IMR-90 (cell line): Measurements from ENCODE around the gene RAB12. TPM values are rescaled to one million over a fixed set of nuclear protein-coding genes. Genes with fewer than 3 reads are reported as not detected.

Source experiments
- ATAC-seq: fragments of 200-7000 bp; cut with Tn5 transposase; 2 replicates; pipeline ENCODE4 v1.9.1; 2020; ENCODE audit warnings: low read depth, mild to moderate bottlenecking, moderate library complexity
- BruUV-seq: library from RNA; stranded (reverse); fragments of 400-500 nt; replicated peaks from 2 replicates; lab custom pipeline; 2021; lab: Mats Ljungman, UMichigan
- CTCF ChIA-PET: fragments of 300-600 bp; formaldehyde crosslinking; extraction: SDS; loops from one replicate; lab custom pipeline; 2021; ENCODE audit warnings: antibody characterized with exemption; lab: Yijun Ruan, JAX
- POLR2A ChIA-PET: fragments of 300-600 bp; sonication (Branson Sonifier 250); formaldehyde crosslinking; loops from one replicate; lab custom pipeline; 2022; ENCODE audit warnings: antibody characterized with exemption; ENCODE audit not compliant: unreplicated experiment; lab: Charles Lee
- DNase-seq: peaks from one replicate; pipeline ENCODE4 v3.0.0; 2013
- H2AFZ ChIP-seq: replicated peaks from 2 replicates; pipeline ENCODE3; 2013; ENCODE audit warnings: low read length, mild to moderate bottlenecking; ENCODE audit not compliant: poor library complexity
- H2AK5ac ChIP-seq: 2 replicates; pipeline ENCODE4 v1.6.1; 2013; ENCODE audit warnings: low read depth, low read length, inconsistent platforms
- H2AK9ac ChIP-seq: replicated peaks from 2 replicates; pipeline ENCODE3; 2013; ENCODE audit warnings: mild to moderate bottlenecking, low read depth, low read length, moderate library complexity; ENCODE audit not compliant: poor library complexity
- H2BK120ac ChIP-seq: 2 replicates; pipeline ENCODE4 v1.6.1; 2013; ENCODE audit warnings: low read depth, low read length, inconsistent platforms
- H2BK15ac ChIP-seq: 3 replicates; pipeline ENCODE4 v1.6.1; 2013; ENCODE audit warnings: low read depth, low read length, inconsistent platforms
- H2BK20ac ChIP-seq: 2 replicates; pipeline ENCODE4 v1.6.1; 2013; ENCODE audit warnings: low read depth, mild to moderate bottlenecking, inconsistent platforms, low read length, moderate library complexity
- H2BK5ac ChIP-seq: 2 replicates; pipeline ENCODE4 v1.6.1; 2013; ENCODE audit warnings: mild to moderate bottlenecking, low read depth, low read length, inconsistent platforms; ENCODE audit not compliant: poor library complexity, severe bottlenecking
- H3K14ac ChIP-seq: replicated peaks from 2 replicates; pipeline ENCODE4 v1.6.1; 2013; ENCODE audit warnings: low read depth, low read length, inconsistent platforms
- H3K18ac ChIP-seq: 2 replicates; pipeline ENCODE4 v1.6.1; 2013; ENCODE audit warnings: low read depth, low read length, control low read depth
- H3K23ac ChIP-seq: 2 replicates; pipeline ENCODE4 v1.6.1; 2013; ENCODE audit warnings: low read depth, low read length, inconsistent platforms
- H3K27ac ChIP-seq: 2 replicates; pipeline ENCODE4 v1.5.1; 2013; ENCODE audit warnings: mild to moderate bottlenecking, control low read depth, low read length; ENCODE audit not compliant: insufficient read depth
- H3K27me3 ChIP-seq: 2 replicates; pipeline ENCODE4 v1.6.1; 2013; ENCODE audit warnings: low read length; ENCODE audit not compliant: control insufficient read depth, insufficient read depth
- H3K36me3 ChIP-seq: 2 replicates; pipeline ENCODE4 v1.6.1; 2013; ENCODE audit warnings: low read length, mixed read lengths; ENCODE audit not compliant: control insufficient read depth, insufficient read depth
- H3K4ac ChIP-seq: 2 replicates; pipeline ENCODE4 v1.6.1; 2013; ENCODE audit warnings: low read depth, low read length, inconsistent platforms
- H3K4me1 ChIP-seq: 2 replicates; pipeline ENCODE4 v1.6.1; 2013; ENCODE audit warnings: low read length, mixed read lengths; ENCODE audit not compliant: control insufficient read depth, insufficient read depth
- H3K4me2 ChIP-seq: 2 replicates; pipeline ENCODE4 v1.6.1; 2013; ENCODE audit warnings: low read depth, mild to moderate bottlenecking, control low read depth, low read length, moderate library complexity
- H3K4me3 ChIP-seq: 2 replicates; pipeline ENCODE4 v1.5.1; 2013; ENCODE audit warnings: low read depth, mild to moderate bottlenecking, control low read depth, low read length, moderate library complexity; ENCODE audit not compliant: insufficient read depth
- H3K56ac ChIP-seq: 2 replicates; pipeline ENCODE4 v1.6.1; 2013; ENCODE audit warnings: low read length, inconsistent platforms; ENCODE audit not compliant: insufficient read depth; ENCODE audit errors: extremely low read depth
- H3K79me1 ChIP-seq, 2 experiments: 2 replicates each; pipeline ENCODE4 v1.6.1; 2013; ENCODE audit warnings: low read length in 2 of 2, inconsistent platforms in 1 of 2, low read depth in 1 of 2
- H3K9ac ChIP-seq: 2 replicates; pipeline ENCODE4 v1.6.1; 2013; ENCODE audit warnings: low read depth, low read length, control low read depth
- H3K9me1 ChIP-seq: 2 replicates; pipeline ENCODE4 v1.6.1; 2013; ENCODE audit warnings: low read length, inconsistent platforms; ENCODE audit not compliant: insufficient read depth
- H3K9me3 ChIP-seq: 2 replicates; pipeline ENCODE4 v1.6.1; 2013; ENCODE audit warnings: low read length; ENCODE audit not compliant: control insufficient read depth, insufficient read depth
- H4K20me1 ChIP-seq: 2 replicates; pipeline ENCODE4 v1.6.1; 2013; ENCODE audit warnings: low read length, inconsistent platforms; ENCODE audit not compliant: insufficient read depth
- H4K5ac ChIP-seq: 2 replicates; pipeline ENCODE4 v1.6.1; 2013; ENCODE audit warnings: mild to moderate bottlenecking, low read depth, low read length, control low read depth
- H4K8ac ChIP-seq, 2 experiments: 2 replicates each; pipeline ENCODE4 v1.6.1; 2013; ENCODE audit warnings: low read depth in 2 of 2, low read length in 2 of 2, control low read depth in 1 of 2, inconsistent platforms in 1 of 2
- H4K91ac ChIP-seq: 2 replicates; pipeline ENCODE4 v1.6.1; 2013; ENCODE audit warnings: low read depth, low read length, inconsistent platforms; ENCODE audit not compliant: insufficient read depth
- BHLHE40 ChIP-seq: fragments of 150-350 bp; IDR thresholded peaks from 2 replicates; pipeline ENCODE4 v1.6.1; 2016; ENCODE audit warnings: mild to moderate bottlenecking, low read depth, low read length
- CEBPB ChIP-seq: IDR thresholded peaks from 2 replicates; pipeline ENCODE4 v1.6.1; 2012; ENCODE audit warnings: low read depth, low read length, improper control_type of control experiment
- CHD1 ChIP-seq: IDR thresholded peaks from 2 replicates; pipeline ENCODE4 v1.6.1; 2012; ENCODE audit warnings: low read depth, low read length, improper control_type of control experiment
- ELK1 ChIP-seq: fragments of 150-350 bp; IDR thresholded peaks from 2 replicates; pipeline ENCODE4 v1.6.1; 2016; ENCODE audit warnings: low read depth, mild to moderate bottlenecking, low read length, moderate library complexity, borderline replicate concordance
- FOS ChIP-seq: fragments of 150-350 bp; IDR thresholded peaks from 2 replicates; pipeline ENCODE4 v1.6.1; 2016; ENCODE audit warnings: low read depth, low read length
- MAFK ChIP-seq: IDR thresholded peaks from 2 replicates; pipeline ENCODE4 v1.6.1; 2012; ENCODE audit warnings: low read depth, low read length, improper control_type of control experiment
- MXI1 ChIP-seq: IDR thresholded peaks from 2 replicates; pipeline ENCODE4 v1.6.1; 2012; ENCODE audit warnings: low read depth, mild to moderate bottlenecking, low read length, moderate library complexity, borderline replicate concordance
- POLR2A ChIP-seq: IDR thresholded peaks from 2 replicates; pipeline ENCODE4 v1.6.1; 2012; ENCODE audit warnings: mild to moderate bottlenecking, low read depth, low read length
- RAD21 ChIP-seq: IDR thresholded peaks from 2 replicates; pipeline ENCODE4 v1.6.1; 2012; ENCODE audit warnings: low read length, improper control_type of control experiment
- RFX5 ChIP-seq: IDR thresholded peaks from 2 replicates; pipeline ENCODE4 v1.8.0; 2012; ENCODE audit warnings: low read depth, mild to moderate bottlenecking, low read length, moderate library complexity
- SMC3 ChIP-seq: fragments of 150-350 bp; IDR thresholded peaks from 2 replicates; pipeline ENCODE4 v1.6.1; 2016; ENCODE audit warnings: low read depth, mild to moderate bottlenecking, antibody characterized with exemption, low read length, moderate library complexity
- USF2 ChIP-seq: fragments of 150-350 bp; IDR thresholded peaks from 2 replicates; pipeline ENCODE4 v1.6.1; 2017; ENCODE audit warnings: mild to moderate bottlenecking, antibody characterized with exemption, low read length, low read depth
- WGBS, 2 experiments: methylation state at CpG; one replicate each; pipeline versions ENCODE4 v1.1.5 to v1.1.7; 2013; ENCODE audit warnings: missing lambda C conversion rate in 2 of 2; ENCODE audit not compliant: insufficient read length in 1 of 2; ENCODE audit errors: extremely low coverage in 2 of 2; 5-methylcytosine and 5-hydroxymethylcytosine counted together
- dilution Hi-C: fragments of 300-500 bp; cut with HindIII; formaldehyde crosslinking; loops from one replicate; pipeline ENCODE4 v1.14.3; 2018; ENCODE audit warnings: low sequenced_read_pairs; ENCODE audit not compliant: unreplicated experiment
- in situ Hi-C: fragments of 300-500 bp; cut with MboI; formaldehyde crosslinking; loops from 3 replicates; pipeline ENCODE4 v1.14.3; 2019; ENCODE audit warnings: low sequenced_read_pairs, inconsistent platforms, mixed read lengths
- intact Hi-C: fragments of 100-400 bp; cut with micrococcal nuclease; formaldehyde crosslinking; loops from 2 replicates; pipeline ENCODE4 v1.10.0; 2022
- polyA plus RNA-seq, 3 experiments: library from polyadenylated mRNA; depleted of rRNA; stranded (reverse); fragments of >200 nt; gene quantifications; 2 replicates each; pipeline ENCODE4 v1.2.3, GENCODE V29; 2012; ENCODE audit warnings: low replicate concordance in 1 of 3
- total RNA-seq: library from RNA; depleted of rRNA; stranded (reverse); fragments of >200 nt; gene quantifications from 2 replicates; pipeline ENCODE4 v1.2.3, GENCODE V29; 2012
- TF ChIP-seq, protein P1 (sequence below): conservative IDR thresholded peaks from 2 replicates; pipeline ENCODE4 v1.5.1; 2012; ENCODE audit warnings: mild to moderate bottlenecking, low read depth, low read length, improper control_type of control experiment

RAB12 gene
- total and polyA plus RNA-seq, 2 of the 4 experiments (the other 2 are of a cell fraction): 14.9 to 19.2 TPM

DNA sequence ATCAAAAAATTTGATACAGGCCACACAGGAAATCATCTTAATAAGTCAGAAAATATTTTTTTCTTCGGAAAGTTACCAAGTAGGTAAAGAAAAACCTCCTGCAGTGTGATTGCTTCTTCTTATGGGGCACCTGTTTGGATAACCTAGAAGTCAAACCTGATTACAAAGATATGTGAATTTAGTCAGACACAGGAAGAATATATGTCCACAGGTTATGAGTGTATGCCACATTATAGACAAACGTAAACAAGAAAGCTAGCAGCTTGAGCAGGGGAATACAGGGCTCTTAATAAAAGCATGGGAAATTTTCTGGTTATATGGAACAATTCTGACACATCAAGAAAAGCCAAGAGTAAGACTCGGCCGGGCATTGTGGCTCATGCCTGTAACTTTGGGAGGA, 60.3 kb downstream of the RAB12 start:
- ChIA-PET POLR2A (no interaction called here), CTCF (no interaction called here)
- no peak overlapping the region for H3K56ac ChIP-seq
- DNase-seq: no peak
- dilution Hi-C loops: no loop called here
- no peaks in the 10 kb centered on the region for H3K27me3 ChIP-seq
- H2BK15ac ChIP-seq: no peak overlapping the region
- no peak overlapping the region for H2AFZ ChIP-seq
- no peak overlapping the region for H2BK20ac ChIP-seq
- no TSS peak for BruUV-seq
- ATAC-seq: no peak
- 100% methylated on average over 3 of the region's 4 CpGs; no CpG with 5 or more reads in 1 of the 2 experiments for WGBS, 2 experiments
- H2AK5ac ChIP-seq: no peak overlapping the region
- in situ Hi-C loops: no loop called here
- H4K91ac ChIP-seq: no peak overlapping the region
- H2BK120ac ChIP-seq: no peak overlapping the region
- H4K8ac ChIP-seq: no peak overlapping the region
- H3K4ac ChIP-seq: no peak overlapping the region
- H3K9me1 ChIP-seq: peaks cover 19% of the 10 kb centered on the region
- TF ChIP-seq BHLHE40 (no peak), ELK1 (no peak), RFX5 (no peak), RAD21 (no peak), MXI1 (no peak), FOS (no peak), CEBPB (no peak), SMC3 (no peak), USF2 (no peak), POLR2A (no peak), MAFK (no peak), CHD1 (no peak)
- TF ChIP-seq, protein P1, sequence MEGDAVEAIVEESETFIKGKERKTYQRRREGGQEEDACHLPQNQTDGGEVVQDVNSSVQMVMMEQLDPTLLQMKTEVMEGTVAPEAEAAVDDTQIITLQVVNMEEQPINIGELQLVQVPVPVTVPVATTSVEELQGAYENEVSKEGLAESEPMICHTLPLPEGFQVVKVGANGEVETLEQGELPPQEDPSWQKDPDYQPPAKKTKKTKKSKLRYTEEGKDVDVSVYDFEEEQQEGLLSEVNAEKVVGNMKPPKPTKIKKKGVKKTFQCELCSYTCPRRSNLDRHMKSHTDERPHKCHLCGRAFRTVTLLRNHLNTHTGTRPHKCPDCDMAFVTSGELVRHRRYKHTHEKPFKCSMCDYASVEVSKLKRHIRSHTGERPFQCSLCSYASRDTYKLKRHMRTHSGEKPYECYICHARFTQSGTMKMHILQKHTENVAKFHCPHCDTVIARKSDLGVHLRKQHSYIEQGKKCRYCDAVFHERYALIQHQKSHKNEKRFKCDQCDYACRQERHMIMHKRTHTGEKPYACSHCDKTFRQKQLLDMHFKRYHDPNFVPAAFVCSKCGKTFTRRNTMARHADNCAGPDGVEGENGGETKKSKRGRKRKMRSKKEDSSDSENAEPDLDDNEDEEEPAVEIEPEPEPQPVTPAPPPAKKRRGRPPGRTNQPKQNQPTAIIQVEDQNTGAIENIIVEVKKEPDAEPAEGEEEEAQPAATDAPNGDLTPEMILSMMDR: no peak
- H4K5ac ChIP-seq: no peak overlapping the region
- no peak overlapping the region for H2AK9ac ChIP-seq
- H3K9me3 ChIP-seq: no peaks in the 10 kb centered on the region
- peaks cover 0 to 11% of the 10 kb centered on the region in 2 experiments; a peak in 1 of 4 replicates for H3K79me1 ChIP-seq
- H4K20me1 ChIP-seq: no peaks in the 10 kb centered on the region; the same call in 1 of the 2 replicates
- H3K14ac ChIP-seq: no peak overlapping the region
- no peaks in the 10 kb centered on the region for H3K36me3 ChIP-seq
- no peak overlapping the region for H3K27ac ChIP-seq
- H3K4me1 ChIP-seq: peaks cover 15% of the 10 kb centered on the region
- no peak overlapping the region for H3K23ac ChIP-seq
- no peak overlapping the region for H3K4me2 ChIP-seq
- no peak overlapping the region for H2BK5ac ChIP-seq
- H3K4me3 ChIP-seq: no peak overlapping the region
- intact Hi-C loops: no loop called here
- no peak overlapping the region for H3K18ac ChIP-seq
- no peak overlapping the region for H3K9ac ChIP-seq
